HEK293 (cell line): ENCODE measurements around the gene ISCU.
A peak's percentile ranks its signal among the peaks of the same experiment; 100 is the strongest.

Experiments used
- CTCF ChIA-PET: fragments of 350-600 bp; formaldehyde crosslinking; extraction: SDS; loops from one replicate; lab custom pipeline; 2021; ENCODE audit warnings: antibody characterized with exemption; lab: Yijun Ruan, JAX
- POLR2A ChIA-PET: fragments of 300-600 bp; formaldehyde crosslinking; extraction: SDS; loops from one replicate; lab custom pipeline; 2020; ENCODE audit warnings: antibody characterized with exemption, inconsistent platforms; lab: Yijun Ruan, JAX
- H3K27ac ChIP-seq: fragments of 200-500 bp; sonication (Bioruptor generic); 2 replicates; pipeline ENCODE4 v1.5.1; 2014; ENCODE audit warnings: low read depth, low read length, control low read depth, inconsistent platforms; ENCODE audit errors: extremely low read depth
- H3K36me3 ChIP-seq, 2 experiments: fragments of 200-500 bp in 1 of 2; sonication (Bioruptor generic) in 1 of 2; 1 replicate in 1 of 2; 2 replicates in 1 of 2; pipeline ENCODE4 v1.5.1; 2014 to 2017; ENCODE audit warnings: inconsistent platforms in 2 of 2, low read length in 2 of 2; ENCODE audit not compliant: control insufficient read depth in 2 of 2, insufficient read depth in 1 of 2
- H3K4me1 ChIP-seq: fragments of 200-500 bp; sonication (Bioruptor generic); 2 replicates; pipeline ENCODE4 v1.5.1; 2014; ENCODE audit warnings: mild to moderate bottlenecking, low read length, inconsistent platforms; ENCODE audit not compliant: control insufficient read depth, insufficient read depth
- H3K4me3 ChIP-seq: 2 replicates; pipeline ENCODE4 v1.5.1; 2011; ENCODE audit warnings: low read depth, mild to moderate bottlenecking, control low read depth, low read length, moderate library complexity
- H3K9me3 ChIP-seq: fragments of 200-500 bp; sonication (Bioruptor generic); 2 replicates; pipeline ENCODE4 v1.5.1; 2014; ENCODE audit warnings: low read depth, low read length, inconsistent platforms; ENCODE audit not compliant: control insufficient read depth, insufficient read depth
- BCL11B ChIP-seq: fragments of 450-650 bp; formaldehyde crosslinking; IDR thresholded peaks from 2 replicates; pipeline ENCODE4 v1.5.1; 2016; ENCODE audit warnings: low read depth, missing biosample characterization, missing genetic modification characterization
- CTCF ChIP-seq: fragments of 450-650 bp; formaldehyde crosslinking; IDR thresholded peaks from 2 replicates; pipeline ENCODE4 v1.5.1; 2016; ENCODE audit warnings: missing biosample characterization, missing genetic modification characterization
- EGR2 ChIP-seq: fragments of 450-650 bp; formaldehyde crosslinking; IDR thresholded peaks from 2 replicates; pipeline ENCODE4 v1.5.1; 2016; ENCODE audit warnings: low read depth, missing biosample characterization, missing genetic modification characterization
- FEZF1 ChIP-seq: fragments of 450-650 bp; formaldehyde crosslinking; IDR thresholded peaks from 2 replicates; pipeline ENCODE4 v1.5.1; 2016; ENCODE audit warnings: missing biosample characterization, missing genetic modification characterization
- GLI2 ChIP-seq: fragments of 450-650 bp; formaldehyde crosslinking; IDR thresholded peaks from 2 replicates; pipeline ENCODE4; 2017; ENCODE audit warnings: missing biosample characterization, missing genetic modification characterization, low read depth, borderline replicate concordance
- GLIS1 ChIP-seq: fragments of 450-650 bp; formaldehyde crosslinking; IDR thresholded peaks from 2 replicates; pipeline ENCODE4 v1.5.1; 2016; ENCODE audit warnings: missing biosample characterization, missing genetic modification characterization
- INSM2 ChIP-seq: fragments of 450-650 bp; formaldehyde crosslinking; IDR thresholded peaks from 2 replicates; pipeline ENCODE4 v1.5.1; 2016; ENCODE audit warnings: missing biosample characterization, missing genetic modification characterization
- KLF8 ChIP-seq: fragments of 450-650 bp; formaldehyde crosslinking; IDR thresholded peaks from 2 replicates; pipeline ENCODE4 v1.5.1; 2016; ENCODE audit warnings: missing biosample characterization, missing genetic modification characterization
- PATZ1 ChIP-seq: fragments of 450-650 bp; formaldehyde crosslinking; IDR thresholded peaks from 2 replicates; pipeline ENCODE4 v1.5.1; 2016; ENCODE audit warnings: missing biosample characterization, missing genetic modification characterization
- SCRT2 ChIP-seq: fragments of 450-650 bp; formaldehyde crosslinking; IDR thresholded peaks from 2 replicates; pipeline ENCODE4 v1.5.1; 2016; ENCODE audit warnings: missing biosample characterization, missing genetic modification characterization
- SP7 ChIP-seq: fragments of 450-650 bp; formaldehyde crosslinking; IDR thresholded peaks from 2 replicates; pipeline ENCODE4 v1.5.1; 2016; ENCODE audit warnings: missing biosample characterization, missing genetic modification characterization
- ZBTB17 ChIP-seq: fragments of 450-650 bp; formaldehyde crosslinking; IDR thresholded peaks from 2 replicates; pipeline ENCODE4 v1.5.1; 2016; ENCODE audit warnings: missing biosample characterization, missing genetic modification characterization
- ZBTB44 ChIP-seq: fragments of 450-650 bp; IDR thresholded peaks from 2 replicates; pipeline ENCODE4 v1.5.1; 2018; ENCODE audit warnings: missing biosample characterization, mild to moderate bottlenecking, missing genetic modification characterization
- ZBTB48 ChIP-seq: fragments of 450-650 bp; formaldehyde crosslinking; IDR thresholded peaks from 2 replicates; pipeline ENCODE4 v1.5.1; 2016; ENCODE audit warnings: missing biosample characterization, missing genetic modification characterization
- ZNF2 ChIP-seq: fragments of 450-650 bp; formaldehyde crosslinking; IDR thresholded peaks from 2 replicates; pipeline ENCODE4 v1.5.1; 2016; ENCODE audit warnings: missing biosample characterization, missing genetic modification characterization
- ZNF24 ChIP-seq: fragments of 450-650 bp; formaldehyde crosslinking; IDR thresholded peaks from 2 replicates; pipeline ENCODE4 v1.5.1; 2016; ENCODE audit warnings: missing biosample characterization, missing genetic modification characterization
- ZNF248 ChIP-seq: fragments of 450-650 bp; formaldehyde crosslinking; IDR thresholded peaks from 2 replicates; pipeline ENCODE4 v1.5.1; 2017; ENCODE audit warnings: missing biosample characterization, missing genetic modification characterization
- ZNF341 ChIP-seq: fragments of 450-650 bp; formaldehyde crosslinking; IDR thresholded peaks from 2 replicates; pipeline ENCODE4; 2016; ENCODE audit warnings: low read depth, missing biosample characterization, missing genetic modification characterization
- ZNF423 ChIP-seq: fragments of 450-650 bp; formaldehyde crosslinking; IDR thresholded peaks from 2 replicates; pipeline ENCODE4 v1.5.1; 2016; ENCODE audit warnings: missing biosample characterization, missing genetic modification characterization
- ZNF558 ChIP-seq: fragments of 450-650 bp; formaldehyde crosslinking; IDR thresholded peaks from 2 replicates; pipeline ENCODE4 v1.5.1; 2016; ENCODE audit warnings: missing biosample characterization, missing genetic modification characterization
- ZNF561 ChIP-seq: fragments of 450-650 bp; IDR thresholded peaks from 2 replicates; pipeline ENCODE4 v1.5.1; 2018; ENCODE audit warnings: missing biosample characterization, missing genetic modification characterization, borderline replicate concordance
- ZNF585B ChIP-seq: fragments of 450-650 bp; formaldehyde crosslinking; IDR thresholded peaks from 2 replicates; pipeline ENCODE4 v1.5.1; 2016; ENCODE audit warnings: missing biosample characterization, missing genetic modification characterization
- ZNF629 ChIP-seq: fragments of 450-650 bp; formaldehyde crosslinking; IDR thresholded peaks from 2 replicates; pipeline ENCODE4 v1.5.1; 2017; ENCODE audit warnings: missing biosample characterization, missing genetic modification characterization
- ZNF639 ChIP-seq: fragments of 450-650 bp; formaldehyde crosslinking; IDR thresholded peaks from 2 replicates; pipeline ENCODE4 v1.5.1; 2016; ENCODE audit warnings: missing biosample characterization, missing genetic modification characterization
- ZNF654 ChIP-seq: fragments of 450-650 bp; formaldehyde crosslinking; IDR thresholded peaks from 2 replicates; pipeline ENCODE4 v1.5.1; 2016; ENCODE audit warnings: low read depth, missing biosample characterization, missing genetic modification characterization
- ZNF76 ChIP-seq: fragments of 450-650 bp; formaldehyde crosslinking; IDR thresholded peaks from 2 replicates; pipeline ENCODE4; 2016; ENCODE audit warnings: low read depth, missing biosample characterization, missing genetic modification characterization, borderline replicate concordance
- ZNF837 ChIP-seq: fragments of 450-650 bp; formaldehyde crosslinking; IDR thresholded peaks from 2 replicates; pipeline ENCODE4 v1.5.1; 2016; ENCODE audit warnings: missing biosample characterization, missing genetic modification characterization
- ZNF843 ChIP-seq: fragments of 450-650 bp; formaldehyde crosslinking; IDR thresholded peaks from 2 replicates; pipeline ENCODE4 v1.5.1; 2016; ENCODE audit warnings: missing biosample characterization, missing genetic modification characterization

ISCU gene

GRCh38 chr12:108531929-108532848 is 30.2 kb upstream of the ISCU start:
- peak overlapping the region; percentile 22; the same call in 1 of the 2 replicates for H3K27ac ChIP-seq
- peaks cover 59 to 84% of the 10 kb centered on the region in 2 experiments for H3K36me3 ChIP-seq
- no peaks in the 10 kb centered on the region for H3K9me3 ChIP-seq
- peaks cover 8% of the 10 kb centered on the region for H3K4me1 ChIP-seq
- ChIA-PET POLR2A (interaction anchor here (0.6 to 1.3 kb wide), 3 partner anchors 17 to 28 kb away, joined by 3 to 7 read pairs (median 3); partner anchors contain the start of genes FICD and SART3), CTCF (interaction anchor here (0.6 to 1.8 kb wide), 6 partner anchors 9 to 542 kb away, joined by 3 to 8 read pairs (median 4); no protein-coding TSS in a partner anchor)
- no peak overlapping the region for H3K4me3 ChIP-seq
- TF ChIP-seq SP7 (tag by site-specific recombination) (peak; percentile 70), GLI2 (tag by site-specific recombination) (no peak), ZNF639 (tag by site-specific recombination) (0 out of 2 replicates have a peak, but pooled peaks have one; percentile 40), ZNF558 (0 out of 2 replicates have a peak, but pooled peaks have one; percentile 53), ZNF585B (no peak), ZNF76 (tag by site-specific recombination) (0 out of 2 replicates have a peak, but pooled peaks have one; percentile 29), ZNF423 (tag by site-specific recombination) (peak; percentile 83), ZNF2 (no peak), INSM2 (tag by site-specific recombination) (peak; percentile 60; the same call in 1 of the 2 replicates), ZNF654 (tag by site-specific recombination) (0 out of 2 replicates have a peak, but pooled peaks have one; percentile 5), ZBTB17 (tag by site-specific recombination) (peak; percentile 73), ZNF629 (tag by site-specific recombination) (peak; percentile 70), ZBTB44 (peak; percentile 62; the same call in 1 of the 2 replicates), ZNF24 (0 out of 2 replicates have a peak, but pooled peaks have one; percentile 50), GLIS1 (tag by site-specific recombination) (peak; percentile 88), ZNF248 (no peak), BCL11B (tag by site-specific recombination) (no peak), ZNF837 (tag by site-specific recombination) (no peak), ZNF561 (tag by site-specific recombination) (0 out of 2 replicates have a peak, but pooled peaks have one; percentile 19), CTCF (tag by site-specific recombination) (no peak), ZNF341 (tag by site-specific recombination) (peak; percentile 51; the same call in 1 of the 2 replicates), FEZF1 (0 out of 2 replicates have a peak, but pooled peaks have one; percentile 13), ZBTB48 (peak; percentile 22; the same call in 1 of the 2 replicates), SCRT2 (tag by site-specific recombination) (peak; percentile 41; the same call in 1 of the 2 replicates), PATZ1 (tag by site-specific recombination) (peak; percentile 55; the same call in 1 of the 2 replicates), ZNF843 (peak; percentile 65), KLF8 (tag by site-specific recombination) (peak; percentile 62), EGR2 (tag by site-specific recombination) (peak; percentile 52; the same call in 1 of the 2 replicates)
